Heart right ventricle (tissue), 16 donors: ENCODE data around the gene SMCR8. TPM values are rescaled to one million over a fixed set of nuclear protein-coding genes. Genes with fewer than 3 reads are reported as not detected.
"Not testable (repeated sequence)": the region's sequence is repeated elsewhere in the genome, so short reads cannot be mapped to it uniquely, and the experiment has no call there.

Experiments
- ATAC-seq, 8 donors: fragments of 200-7000 bp; cut with Tn5 transposase; one replicate each; pipeline ENCODE4 v1.9.1; 2020; ENCODE audit warnings: mild to moderate bottlenecking in 8 of 8, moderate library complexity in 8 of 8, moderate number of reproducible peaks in 1 of 8
- DNase-seq, 2 donors: peaks; one replicate each; pipeline ENCODE4 v3.0.0-alpha.2; 2020
- H3K27ac ChIP-seq, 10 donors: fragments of 200-600 bp; sonication (generic) in 2 of 10; one replicate each; pipeline versions ENCODE4 v1.5.0 to v1.8.0; 2020 to 2022; ENCODE audit warnings: mild to moderate bottlenecking in 3 of 10
- H3K27me3 ChIP-seq, 7 donors: fragments of 200-600 bp; one replicate each; pipeline ENCODE4 v1.8.0; 2021 to 2022; ENCODE audit warnings: mild to moderate bottlenecking in 2 of 7
- H3K36me3 ChIP-seq, 9 donors: fragments of 200-600 bp; sonication (generic) in 1 of 9; one replicate each; pipeline versions ENCODE4 v1.5.0 to v1.8.0; 2020 to 2022; ENCODE audit warnings: mild to moderate bottlenecking in 2 of 9
- H3K4me1 ChIP-seq, 9 donors: fragments of 200-600 bp; sonication (generic) in 1 of 9; one replicate each; pipeline versions ENCODE4 v1.5.0 to v1.8.0; 2020 to 2022; ENCODE audit warnings: mild to moderate bottlenecking in 4 of 9
- H3K4me3 ChIP-seq, 10 donors: fragments of 200-600 bp; sonication (generic) in 2 of 10; one replicate each; pipeline versions ENCODE4 v1.5.0 to v1.8.0; 2020 to 2022; ENCODE audit warnings: mild to moderate bottlenecking in 7 of 10, moderate library complexity in 2 of 10
- H3K9me3 ChIP-seq, 11 donors: fragments of 200-600 bp in 10 of 11; sonication (generic) in 2 of 11; one replicate each; pipeline versions ENCODE4 v1.5.0 to v1.8.0; 2013 to 2022; ENCODE audit warnings: mild to moderate bottlenecking in 2 of 11, control low read depth in 1 of 11, moderate library complexity in 1 of 11
- WGBS, 2 donors: extraction: QIAGEN DNeasy Blood & Tissue Kit; methylation state at CpG; one replicate each; pipeline ENCODE4 v1.1.7; 2013; ENCODE audit warnings: inconsistent platforms in 1 of 2; 5-methylcytosine and 5-hydroxymethylcytosine counted together
- intact Hi-C, 10 donors: fragments of 100-400 bp; cut with DNase I; formaldehyde crosslinking; loops; one replicate each; pipeline versions ENCODE4 v1.11.1 to v1.14.2; 2022
- polyA plus RNA-seq, 2 donors: library from polyadenylated mRNA; stranded (reverse); fragments of 200-250 nt; gene quantifications; one replicate each; pipeline ENCODE4 v1.2.3, GENCODE V29; 2013
- total RNA-seq, 10 donors: library from RNA; stranded (reverse); fragmentation: NEBNext Ultra II Directional in 3 of 10; extraction: Animal tissue kit (Norgen Biotek cat#: 25700) in 3 of 10; gene quantifications; one replicate each; pipeline versions ENCODE4 v1.2.1 to v1.2.4, GENCODE V29; 2021 to 2023
- TF ChIP-seq, protein P1 (sequence below), 9 donors: fragments of 200-600 bp; sonication (generic) in 2 of 9; IDR thresholded peaks; one replicate each; pipeline versions ENCODE4 v1.5.0 to v1.8.0; 2021 to 2022; ENCODE audit warnings: antibody characterized with exemption in 9 of 9, mild to moderate bottlenecking in 5 of 9, moderate library complexity in 1 of 9
- donor health status: Arrhythmogenic right ventricular cardiomyopathy.
- donor health status: ischemic (EF 13 %, LVEDD 7.1; RV severe dilation, severe dysfunction).
- donor health status: healthy with polysubstance abuse.
- donor health status: DM: no; HTN: yes; CAD: no.
- donor health status: DM: no; HTN: no; CAD: no.
- donor health status: ischemic (EF 25% LVEDD 6.9; RV normal size, moderate dysfunction).
- donor health status: ischemic (EF 25% LVEDD 5.7; RV mildly dilated, moderate dysfunction).
- donor health status: healthy.
- donor health status: DM: yes; HTN: yes; CAD: no.
- donor health status: Ischemic cardiomyopathy.
- donor health status: ischemic (EF 35%, LVEDD 5.7; RV mildly dilated, moderate dysfunction).
- donor health status: nonischemic (EF 11% LVEDD 7.7; RV severe dilation, severe dysfunction).
- donor health status: DM: yes; HTN: yes; CAD: no.
- donor health status: PGD.
- donor health status: ischemic (EF 29% LVEDD 5.4; RV normal size, mild dysfunction).
- donor health status: nonischemic (EF 23%, LVEDD 6.1; RV moderate dilation, normal function).

Gene SMCR8
- total and polyA plus RNA-seq, 12 donors, result 2.1 to 15.7 (median 11.6) TPM

DNA sequence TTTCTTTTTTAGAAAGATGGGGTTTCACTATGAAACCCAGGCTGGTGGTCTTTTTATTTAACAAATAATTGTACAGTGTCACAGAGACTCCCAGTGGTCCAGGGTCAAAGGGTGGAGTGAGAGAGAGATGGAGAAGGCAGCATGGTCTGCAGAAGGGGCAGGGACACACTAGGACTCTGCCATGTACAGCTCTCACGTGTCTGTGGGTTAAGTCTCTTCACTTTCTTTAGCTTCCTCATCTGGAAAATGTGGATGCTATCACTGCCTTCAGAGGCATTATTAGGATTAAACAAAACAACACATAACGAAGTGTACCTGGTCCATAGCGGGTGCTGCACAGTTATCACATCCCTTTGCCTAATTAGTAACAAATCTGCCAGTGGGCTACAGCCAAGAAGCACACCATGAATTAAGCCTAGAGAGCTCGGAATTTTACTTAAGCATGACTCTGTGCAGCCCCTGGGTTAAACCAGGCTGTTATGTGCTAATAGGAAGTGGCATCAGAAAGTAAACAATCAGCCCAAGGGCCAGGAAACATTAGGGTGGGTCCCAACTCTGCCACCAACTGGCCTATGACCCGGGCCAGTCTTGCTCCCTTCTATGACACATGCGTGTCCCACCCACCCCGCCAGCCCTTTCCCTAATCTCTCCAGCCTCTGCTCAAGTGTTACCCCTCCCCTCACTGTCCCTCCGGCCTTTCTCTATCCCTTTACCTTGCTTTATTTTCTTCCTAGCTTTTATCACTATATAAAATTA is 14.2 kb upstream of the SMCR8 start:
- Histone ChIP-seq H3K9me3 (no peaks in the 10 kb centered on the region), H3K4me3 (no peak overlapping the region), H3K36me3 (peaks cover 0 to 82% (median 45%) of the 10 kb centered on the region in 9 donors), H3K4me1 (peaks cover 0 to 19% (median 0%) of the 10 kb centered on the region in 9 donors), H3K27ac (peak overlapping the region in 1 of 10 donors; percentile 64), H3K27me3 (no peaks in the 10 kb centered on the region)
- DNase-seq (no peak), ATAC-seq (peak in 3 of 8 donors; percentile 27 to 35 (median 29))
- TF ChIP-seq, protein P1, sequence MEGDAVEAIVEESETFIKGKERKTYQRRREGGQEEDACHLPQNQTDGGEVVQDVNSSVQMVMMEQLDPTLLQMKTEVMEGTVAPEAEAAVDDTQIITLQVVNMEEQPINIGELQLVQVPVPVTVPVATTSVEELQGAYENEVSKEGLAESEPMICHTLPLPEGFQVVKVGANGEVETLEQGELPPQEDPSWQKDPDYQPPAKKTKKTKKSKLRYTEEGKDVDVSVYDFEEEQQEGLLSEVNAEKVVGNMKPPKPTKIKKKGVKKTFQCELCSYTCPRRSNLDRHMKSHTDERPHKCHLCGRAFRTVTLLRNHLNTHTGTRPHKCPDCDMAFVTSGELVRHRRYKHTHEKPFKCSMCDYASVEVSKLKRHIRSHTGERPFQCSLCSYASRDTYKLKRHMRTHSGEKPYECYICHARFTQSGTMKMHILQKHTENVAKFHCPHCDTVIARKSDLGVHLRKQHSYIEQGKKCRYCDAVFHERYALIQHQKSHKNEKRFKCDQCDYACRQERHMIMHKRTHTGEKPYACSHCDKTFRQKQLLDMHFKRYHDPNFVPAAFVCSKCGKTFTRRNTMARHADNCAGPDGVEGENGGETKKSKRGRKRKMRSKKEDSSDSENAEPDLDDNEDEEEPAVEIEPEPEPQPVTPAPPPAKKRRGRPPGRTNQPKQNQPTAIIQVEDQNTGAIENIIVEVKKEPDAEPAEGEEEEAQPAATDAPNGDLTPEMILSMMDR (IDR thresholded peaks at IDR 0.05), result no peak
- WGBS, 2 donors, result 83 to 87% methylated on average over 8 of the region's 8 CpGs
- intact Hi-C loops, result no loop called here

GRCh38 chr17:18303206-18303605 is 11.9 kb upstream of the SMCR8 start:
- DNase-seq, H3K4me3 ChIP-seq, ATAC-seq, intact Hi-C loops, H3K9me3 ChIP-seq, H3K27ac ChIP-seq, H3K27me3 ChIP-seq: not testable (repeated sequence)
- WGBS, 2 donors, result 67 to 73% methylated on average over 13 of the region's 13 CpGs
- peaks cover 0 to 19% (median 0%) of the 10 kb centered on the region in 9 donors for H3K4me1 ChIP-seq
- H3K36me3 ChIP-seq, result peaks cover 0 to 96% (median 60%) of the 10 kb centered on the region in 9 donors

DNA sequence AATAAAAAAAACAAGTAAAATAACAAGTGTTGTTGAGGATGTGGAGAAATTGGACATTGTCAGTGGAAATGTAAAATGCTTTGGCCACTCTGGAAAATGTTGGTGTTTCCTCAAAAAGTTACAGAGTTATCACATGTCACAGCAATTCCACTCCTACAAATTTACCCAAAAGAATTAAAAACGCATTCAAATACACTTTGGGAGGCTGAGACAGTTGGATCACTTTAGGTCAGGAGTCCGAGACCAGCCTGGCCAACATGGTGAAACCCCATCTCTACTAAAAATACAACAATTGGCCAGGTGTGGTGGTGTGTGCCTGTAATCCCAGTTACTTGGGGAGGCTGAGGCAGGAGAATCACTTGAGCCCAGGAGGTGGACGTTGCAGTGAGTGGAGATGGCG is 5.9 kb upstream of the SMCR8 start:
- H3K27ac ChIP-seq, result no peak overlapping the region
- H3K4me3 ChIP-seq, result no peak overlapping the region
- intact Hi-C loops, result no loop called here
- peaks cover 0 to 82% (median 26%) of the 10 kb centered on the region in 9 donors for H3K36me3 ChIP-seq
- ATAC-seq (no peak), DNase-seq (no peak)
- no peaks in the 10 kb centered on the region for H3K9me3 ChIP-seq
- H3K27me3 ChIP-seq, result no peaks in the 10 kb centered on the region
- TF ChIP-seq, protein P1 (IDR thresholded peaks at IDR 0.05), result no peak
- peaks cover 2 to 36% (median 16%) of the 10 kb centered on the region in 9 donors for H3K4me1 ChIP-seq
- WGBS, 2 donors, result 92 to 96% methylated on average over 4 of the region's 4 CpGs

GRCh38 chr17:18314059-18314730 is 898 bp upstream of the SMCR8 start:
- H3K4me1 ChIP-seq, result peaks cover 27 to 70% (median 59%) of the 10 kb centered on the region in 9 donors
- TF ChIP-seq, protein P1 (IDR thresholded peaks at IDR 0.05), result no peak
- DNase-seq, result peak in 1 of 2 donors; percentile 23
- no peaks in the 10 kb centered on the region for H3K9me3 ChIP-seq
- no peaks in the 10 kb centered on the region for H3K27me3 ChIP-seq
- 0 to 1% methylated on average over 39 of the region's 39 CpGs for WGBS, 2 donors
- peaks cover 0 to 61% (median 0%) of the 10 kb centered on the region in 9 donors for H3K36me3 ChIP-seq
- ATAC-seq, result peak in 1 of 8 donors; percentile 19
- H3K4me3 ChIP-seq, result peak overlapping the region; percentile 78 to 100 (median 90)
- intact Hi-C loops, result loop anchor here in 7 of 10 donors (2.0 to 10.0 kb wide), 5 partner anchors 49 to 109 kb away; partner anchors contain the start of genes LLGL1 (in 2 of the 7), SHMT1 (in 2 of the 7) and FLII (in 1 of the 7)
- H3K27ac ChIP-seq, result peak overlapping the region; percentile 62 to 95 (median 86)
